ENCODE measurements around the gene BST1.

GRCh38 chr4:15689540-15689939 lies 13.3 kb upstream of the BST1 start:
- TF ChIP-seq ELF4 (CRISPR knock-in tag; IDR thresholded peaks at IDR 0.05; ENCODE audit: low read depth) = no peak
- TF ChIP-seq CTCF (IDR thresholded peaks at IDR 0.05) = no peak
- no peak for TF ChIP-seq GABPB1 (CRISPR knock-in tag; IDR thresholded peaks at IDR 0.05)

Measured in WTC11 (cell line).